Fibroblast of mammary gland (primary cell): ENCODE measurements around the gene IQCK.

Source experiments
- DNase-seq: peaks from one replicate; pipeline ENCODE4 v3.0.0-alpha.2; 2010; ENCODE audit warnings: low read depth
- H3K4me3 ChIP-seq: 2 replicates; pipeline ENCODE4 v1.5.1; 2011; ENCODE audit warnings: low read depth, mild to moderate bottlenecking, low read length, moderate library complexity; ENCODE audit not compliant: control insufficient read depth
- TF ChIP-seq, protein P1 (sequence below): conservative IDR thresholded peaks from 2 replicates; pipeline ENCODE4 v1.5.1; 2011; ENCODE audit warnings: low read depth, low read length, inconsistent platforms; ENCODE audit not compliant: control insufficient read depth, insufficient read depth

Gene IQCK

DNA sequence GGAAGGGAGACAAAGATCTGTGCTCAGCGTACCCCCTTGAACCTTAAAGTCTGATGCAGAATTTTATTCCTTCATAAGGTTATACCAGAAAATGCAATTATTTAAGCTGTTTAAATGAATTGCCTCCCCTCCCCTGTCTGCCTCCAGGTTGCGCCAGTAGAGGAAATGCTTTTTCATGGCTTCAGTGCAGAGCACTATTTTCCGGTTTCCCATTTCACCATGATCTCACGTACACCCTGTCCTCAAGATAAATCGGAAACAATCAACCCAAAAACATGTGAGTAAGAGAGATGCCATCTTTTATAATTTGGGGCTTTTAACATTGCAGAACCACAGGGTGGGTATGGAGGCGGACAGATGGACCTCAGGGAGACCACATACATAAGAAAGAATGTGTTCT is 15.5 kb downstream of the IQCK start:
- DNase-seq, result no peak

DNA sequence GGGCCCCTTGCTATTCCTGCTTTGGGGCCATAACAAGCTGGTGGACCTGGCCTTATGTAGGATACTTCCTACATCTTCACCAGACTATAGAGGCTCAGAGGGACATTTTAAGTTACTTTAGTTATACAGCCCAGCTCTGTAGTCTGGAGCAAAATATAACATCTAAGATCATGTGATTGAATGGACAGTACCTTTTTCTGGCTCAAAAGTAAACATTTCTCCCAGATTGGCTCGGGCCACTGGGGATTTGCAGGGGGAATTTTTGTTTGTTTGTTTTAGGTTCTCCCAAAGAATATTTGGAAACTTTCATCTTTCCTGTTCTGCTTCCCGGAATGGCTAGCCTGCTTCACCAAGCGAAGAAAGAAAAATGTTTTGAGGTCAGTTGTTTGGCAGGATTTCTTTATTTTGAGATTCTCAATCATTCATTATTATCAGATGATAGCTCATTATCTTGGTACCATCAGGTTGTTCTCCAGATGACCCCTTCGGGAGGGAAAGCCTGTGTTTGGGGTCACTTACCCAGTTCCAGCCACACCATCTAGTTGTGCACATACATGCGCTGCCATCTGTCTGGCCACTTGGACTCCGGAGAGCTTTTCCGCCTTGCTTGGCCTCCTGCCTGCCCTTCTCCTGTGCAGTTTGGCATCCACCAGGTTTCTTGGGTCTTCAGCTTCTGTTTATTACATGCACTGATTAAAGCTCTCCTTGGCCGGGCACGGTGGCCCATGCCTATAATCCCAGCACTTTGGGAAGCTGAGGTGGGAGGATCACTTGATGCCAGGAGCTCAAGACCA is 17.2 kb downstream of the IQCK start:
- TF ChIP-seq, protein P1, sequence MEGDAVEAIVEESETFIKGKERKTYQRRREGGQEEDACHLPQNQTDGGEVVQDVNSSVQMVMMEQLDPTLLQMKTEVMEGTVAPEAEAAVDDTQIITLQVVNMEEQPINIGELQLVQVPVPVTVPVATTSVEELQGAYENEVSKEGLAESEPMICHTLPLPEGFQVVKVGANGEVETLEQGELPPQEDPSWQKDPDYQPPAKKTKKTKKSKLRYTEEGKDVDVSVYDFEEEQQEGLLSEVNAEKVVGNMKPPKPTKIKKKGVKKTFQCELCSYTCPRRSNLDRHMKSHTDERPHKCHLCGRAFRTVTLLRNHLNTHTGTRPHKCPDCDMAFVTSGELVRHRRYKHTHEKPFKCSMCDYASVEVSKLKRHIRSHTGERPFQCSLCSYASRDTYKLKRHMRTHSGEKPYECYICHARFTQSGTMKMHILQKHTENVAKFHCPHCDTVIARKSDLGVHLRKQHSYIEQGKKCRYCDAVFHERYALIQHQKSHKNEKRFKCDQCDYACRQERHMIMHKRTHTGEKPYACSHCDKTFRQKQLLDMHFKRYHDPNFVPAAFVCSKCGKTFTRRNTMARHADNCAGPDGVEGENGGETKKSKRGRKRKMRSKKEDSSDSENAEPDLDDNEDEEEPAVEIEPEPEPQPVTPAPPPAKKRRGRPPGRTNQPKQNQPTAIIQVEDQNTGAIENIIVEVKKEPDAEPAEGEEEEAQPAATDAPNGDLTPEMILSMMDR, result no peak
- no peak overlapping the region for H3K4me3 ChIP-seq
- no peak for DNase-seq

More for the DNA sequence above, 15.5 kb downstream of the IQCK start:
- TF ChIP-seq, protein P1, result no peak
- H3K4me3 ChIP-seq, result no peak overlapping the region

- no peak for DNase-seq
- TF ChIP-seq, protein P1, result no peak
- no peak overlapping the region for H3K4me3 ChIP-seq
Measured at GRCh38 chr16:19737306-19738038, 19.4 kb downstream of the IQCK start.

DNA sequence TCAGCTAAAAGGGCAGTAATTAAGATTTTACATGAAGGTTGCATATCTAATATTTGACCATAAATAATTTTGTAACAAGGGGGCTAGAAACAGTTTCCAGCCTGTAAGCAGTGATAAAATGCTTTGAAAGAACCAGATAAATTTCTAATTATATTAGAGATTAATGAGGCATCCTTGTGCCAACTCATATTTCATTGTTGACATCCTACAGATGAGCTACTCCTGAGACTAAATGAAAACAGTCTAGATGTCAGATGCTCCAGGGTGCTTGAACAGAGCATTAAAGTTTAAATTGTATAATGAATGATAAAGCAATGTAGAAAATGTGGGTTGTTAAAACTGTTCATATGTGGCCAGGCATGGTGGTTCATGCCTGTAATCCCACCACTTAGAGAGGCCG is 23.3 kb downstream of the IQCK start:
- no peak overlapping the region for H3K4me3 ChIP-seq
- TF ChIP-seq, protein P1, result no peak
- no peak for DNase-seq

- TF ChIP-seq, protein P1, result no peak
- no peak overlapping the region for H3K4me3 ChIP-seq
- no peak for DNase-seq
Measured at GRCh38 chr16:19743816-19744159, 25.7 kb downstream of the IQCK start.

GRCh38 chr16:19744670-19745069 is 26.6 kb downstream of the IQCK start:
- TF ChIP-seq, protein P1, result no peak
- no peak overlapping the region for H3K4me3 ChIP-seq
- no peak for DNase-seq
